ENCODE measurements around the gene RARRES1. TPM values are rescaled to one million over a fixed set of nuclear protein-coding genes. Genes with fewer than 3 reads are reported as not detected.

The RARRES1 gene
- total RNA-seq, 1 experiment from 2014 or later: 20.5 TPM

GRCh38 chr3:158725348-158726011, 6.8 kb downstream of the RARRES1 start:
- Histone ChIP-seq H3K4me3 (no peak overlapping the region), H3F3A (ENCODE audit: insufficient read depth, low read depth) (peaks cover 80% of the 10 kb centered on the region), H3K79me2 (ENCODE audit: low read depth) (peaks cover 80% of the 10 kb centered on the region), H3K27ac (peak overlapping the region; percentile 78), H3K9me3 (ENCODE audit: insufficient read depth, low read depth) (peaks cover 3% of the 10 kb centered on the region; the same call in 1 of the 2 replicates), H3K4me2 (peak overlapping the region; percentile 81), H4K20me1 (ENCODE audit: insufficient read depth) (no peaks in the 10 kb centered on the region), H3K9me2 (ENCODE audit: insufficient read depth) (no peaks in the 10 kb centered on the region), H2AFZ (no peak overlapping the region), H3K27me3 (ENCODE audit: insufficient read depth, low read depth) (no peaks in the 10 kb centered on the region), H3K4me1 (replicated peaks; ENCODE audit: insufficient read depth) (peaks cover 92% of the 10 kb centered on the region), H3K36me3 (ENCODE audit: low read depth) (peaks cover 21% of the 10 kb centered on the region)
- CTCF ChIA-PET: interaction anchor here (0.6 to 2.6 kb wide), 5 partner anchors 64 to 1233 kb away, joined by 3 to 53 read pairs (median 5); no protein-coding TSS in a partner anchor
- intact Hi-C loops (cut with micrococcal nuclease; ENCODE audit: unreplicated experiment): loop anchor here (1.0 to 5.0 kb wide), 3 partner anchors 44 to 537 kb away; partner anchors contain the start of gene MLF1
- DNase-seq: peak; percentile 49 to 93
- BruUV-seq (replicated peaks): no TSS peak
- TF ChIP-seq CTCF (conservative IDR thresholded peaks at IDR 0.05): no peak
- TF ChIP-seq EZH2 (IDR thresholded peaks at IDR 0.05; ENCODE audit: low read depth): no peak
- POLR2A ChIA-PET (ENCODE audit: unreplicated experiment): no interaction called here

DNA sequence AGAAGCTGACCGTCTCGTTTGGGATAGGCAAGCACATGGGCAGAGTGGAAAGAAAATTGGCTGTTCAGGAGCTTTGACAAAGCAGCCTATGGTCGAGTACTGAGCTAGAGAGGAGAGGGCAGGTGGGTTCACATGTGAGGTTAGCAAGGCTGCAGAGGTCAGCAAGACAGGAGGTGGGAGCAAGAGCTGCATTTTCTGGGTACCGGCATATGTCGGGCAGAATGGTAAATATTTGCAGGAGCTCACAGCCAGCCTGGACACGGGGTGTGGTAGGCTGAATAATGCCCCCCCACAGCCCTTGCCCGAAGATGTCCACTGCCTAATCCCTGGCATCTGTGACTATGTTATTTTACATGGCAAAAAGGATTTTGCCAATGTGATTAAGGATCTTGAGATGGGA, 8.3 kb downstream of the RARRES1 start:
- CTCF ChIA-PET: no interaction called here
- peak overlapping the region; percentile 78 for H3K27ac ChIP-seq

DNA sequence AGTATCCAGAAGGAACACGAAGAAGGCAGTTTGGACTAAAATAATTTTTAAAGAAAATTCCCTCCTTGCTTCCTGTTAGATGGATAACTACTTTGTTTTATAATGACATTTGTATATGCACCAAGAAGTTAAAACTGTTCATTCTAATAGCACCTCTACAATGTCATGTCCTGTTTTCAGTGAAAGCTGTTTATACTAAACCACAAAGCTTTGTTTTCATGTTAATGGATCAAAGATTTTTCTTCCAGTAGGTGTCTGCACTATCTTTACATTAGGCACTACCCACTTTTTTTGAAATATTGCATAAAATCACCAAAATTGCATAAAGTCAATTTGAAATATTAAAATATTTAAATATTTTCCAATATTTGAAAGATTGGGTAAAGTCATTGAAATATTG, 10.1 kb downstream of the RARRES1 start:
- Histone ChIP-seq H3K27ac (peak overlapping the region; percentile 78), H3F3A (ENCODE audit: insufficient read depth, low read depth) (peaks cover 91% of the 10 kb centered on the region), H4K20me1 (ENCODE audit: insufficient read depth) (no peaks in the 10 kb centered on the region), H2AFZ (no peak overlapping the region), H3K9me3 (ENCODE audit: insufficient read depth, low read depth) (peaks cover 3% of the 10 kb centered on the region; the same call in 1 of the 2 replicates), H3K27me3 (ENCODE audit: insufficient read depth, low read depth) (no peaks in the 10 kb centered on the region), H3K36me3 (ENCODE audit: low read depth) (peaks cover 21% of the 10 kb centered on the region), H3K79me2 (ENCODE audit: low read depth) (peaks cover 77% of the 10 kb centered on the region), H3K4me1 (replicated peaks; ENCODE audit: insufficient read depth) (peaks cover 100% of the 10 kb centered on the region), H3K4me3 (no peak overlapping the region), H3K9me2 (ENCODE audit: insufficient read depth) (no peaks in the 10 kb centered on the region), H3K4me2 (peak overlapping the region; percentile 59)
- no TSS peak for BruUV-seq (replicated peaks)
- TF ChIP-seq EZH2 (IDR thresholded peaks at IDR 0.05; ENCODE audit: low read depth): no peak
- TF ChIP-seq CTCF (conservative IDR thresholded peaks at IDR 0.05): no peak
- ChIA-PET POLR2A (ENCODE audit: unreplicated experiment) (no interaction called here), CTCF (interaction anchor here (0.6 to 1.1 kb wide), 3 partner anchors 30 to 68 kb away, joined by 3 to 7 read pairs (median 6); no protein-coding TSS in a partner anchor)
- intact Hi-C loops (cut with micrococcal nuclease; ENCODE audit: unreplicated experiment): no loop called here
- peak in 1 of 2 experiments; percentile 22 for DNase-seq

More for the DNA sequence above, 8.3 kb downstream of the RARRES1 start:
- no peaks in the 10 kb centered on the region for H4K20me1 ChIP-seq (ENCODE audit: insufficient read depth)
- no peaks in the 10 kb centered on the region for H3K9me2 ChIP-seq (ENCODE audit: insufficient read depth)
- TF ChIP-seq CTCF (conservative IDR thresholded peaks at IDR 0.05) (no peak), EZH2 (IDR thresholded peaks at IDR 0.05; ENCODE audit: low read depth) (no peak)
- H3K36me3 ChIP-seq (ENCODE audit: low read depth): peaks cover 26% of the 10 kb centered on the region
- peak in 1 of 2 experiments; percentile 17 for DNase-seq
- H2AFZ ChIP-seq: no peak overlapping the region
- H3K9me3 ChIP-seq (ENCODE audit: insufficient read depth, low read depth): peaks cover 3% of the 10 kb centered on the region; the same call in 1 of the 2 replicates
- H3K27me3 ChIP-seq (ENCODE audit: insufficient read depth, low read depth): no peaks in the 10 kb centered on the region
- intact Hi-C loops (cut with micrococcal nuclease; ENCODE audit: unreplicated experiment): no loop called here
- peak overlapping the region; percentile 81 for H3K4me2 ChIP-seq
- H3F3A ChIP-seq (ENCODE audit: insufficient read depth, low read depth): peaks cover 88% of the 10 kb centered on the region
- no TSS peak for BruUV-seq (replicated peaks)
- POLR2A ChIA-PET (ENCODE audit: unreplicated experiment): no interaction called here
- H3K79me2 ChIP-seq (ENCODE audit: low read depth): peaks cover 80% of the 10 kb centered on the region
- peaks cover 100% of the 10 kb centered on the region for H3K4me1 ChIP-seq (replicated peaks; ENCODE audit: insufficient read depth)
- H3K4me3 ChIP-seq: no peak overlapping the region
